Measurements from ENCODE around the gene P2RX6. TPM values are rescaled to one million over a fixed set of nuclear protein-coding genes. Genes with fewer than 3 reads are reported as not detected.

Gene P2RX6
- total and polyA plus RNA-seq, 9 of the 15 experiments (the other 6 are each of a cell fraction or from before 2014, with no cell fraction given) = 0.01 to 3.9 (median 1.5) TPM; not detected in 1

DNA sequence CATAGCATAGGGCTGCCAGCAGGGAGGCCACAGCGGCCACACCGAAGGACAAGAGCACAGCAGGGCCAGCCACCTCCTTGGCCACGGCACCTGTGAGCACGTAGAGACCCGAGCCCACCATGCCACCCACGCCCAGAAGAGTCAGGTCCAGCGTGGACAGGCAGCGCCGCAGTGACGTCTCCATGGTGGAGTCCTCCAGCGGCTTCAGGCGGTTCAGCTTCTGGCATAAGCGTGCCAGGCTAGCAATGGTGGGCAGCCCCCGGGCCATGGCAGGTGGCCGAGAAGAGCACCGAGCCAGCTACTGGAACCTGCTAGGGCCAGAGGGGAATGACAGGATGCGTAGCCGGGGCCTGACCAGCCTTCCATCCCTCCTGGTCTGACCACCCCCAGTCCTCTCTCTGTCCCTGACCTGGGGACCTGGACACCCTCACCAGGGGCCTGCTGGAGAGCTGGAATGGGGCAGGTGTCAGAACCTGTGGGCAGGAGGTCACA, 16.6 kb downstream of the P2RX6 start (continued):
- TF ChIP-seq KAT7 (CRISPR knock-in tag; IDR thresholded peaks at IDR 0.05; ENCODE audit: borderline replicate concordance) (no peak), ZNF324 (CRISPR knock-in tag; IDR thresholded peaks at IDR 0.05) (no peak), WHSC1 (IDR thresholded peaks at IDR 0.05; ENCODE audit: low read length) (no peak), ZNF668 (CRISPR knock-in tag; IDR thresholded peaks at IDR 0.05) (no peak), ZNF766 (CRISPR knock-in tag; conservative IDR thresholded peaks at IDR 0.05) (no peak), EP300 (IDR thresholded peaks at IDR 0.05; ENCODE audit: low read length) (no peak), PCBP1 (IDR thresholded peaks at IDR 0.05; ENCODE audit: low read depth, low read length, poor library complexity, severe bottlenecking) (no peak), TEAD1 (CRISPR knock-in tag; IDR thresholded peaks at IDR 0.05) (peak in 1 of 2 experiments; percentile 52; a peak in 1 of 4 replicates), ASH1L (IDR thresholded peaks at IDR 0.05; ENCODE audit: borderline replicate concordance, low read depth, partially characterized antibody) (no peak), FOXJ3 (CRISPR knock-in tag; IDR thresholded peaks at IDR 0.05) (no peak), CBX8 (IDR thresholded peaks at IDR 0.05; ENCODE audit: borderline replicate concordance, extremely low read depth, low read depth, low read length, poor library complexity, severe bottlenecking) (no peak), HNRNPL (IDR thresholded peaks at IDR 0.05; ENCODE audit: low read depth, low read length) (0 out of 2 replicates have a peak, but pooled peaks have one; percentile 50), SNRNP70 (optimal IDR thresholded peaks at IDR 0.05; ENCODE audit: low read depth, low read length) (no peak), MEF2A (IDR thresholded peaks at IDR 0.05; ENCODE audit: control insufficient read depth, low read depth, low read length) (no peak), BMI1 (IDR thresholded peaks at IDR 0.05; ENCODE audit: low read length) (no peak), ZC3H8 (IDR thresholded peaks at IDR 0.05) (no peak), SMARCB1 (IDR thresholded peaks at IDR 0.05; ENCODE audit: insufficient read length, low read depth) (no peak)
- TF ChIP-seq, protein P1, sequence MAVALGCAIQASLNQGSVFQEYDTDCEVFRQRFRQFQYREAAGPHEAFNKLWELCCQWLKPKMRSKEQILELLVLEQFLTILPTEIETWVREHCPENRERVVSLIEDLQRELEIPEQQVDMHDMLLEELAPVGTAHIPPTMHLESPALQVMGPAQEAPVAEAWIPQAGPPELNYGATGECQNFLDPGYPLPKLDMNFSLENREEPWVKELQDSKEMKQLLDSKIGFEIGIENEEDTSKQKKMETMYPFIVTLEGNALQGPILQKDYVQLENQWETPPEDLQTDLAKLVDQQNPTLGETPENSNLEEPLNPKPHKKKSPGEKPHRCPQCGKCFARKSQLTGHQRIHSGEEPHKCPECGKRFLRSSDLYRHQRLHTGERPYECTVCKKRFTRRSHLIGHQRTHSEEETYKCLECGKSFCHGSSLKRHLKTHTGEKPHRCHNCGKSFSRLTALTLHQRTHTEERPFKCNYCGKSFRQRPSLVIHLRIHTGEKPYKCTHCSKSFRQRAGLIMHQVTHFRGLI (CRISPR knock-in tag; IDR thresholded peaks at IDR 0.05) = no peak
- TF ChIP-seq, protein P2, sequence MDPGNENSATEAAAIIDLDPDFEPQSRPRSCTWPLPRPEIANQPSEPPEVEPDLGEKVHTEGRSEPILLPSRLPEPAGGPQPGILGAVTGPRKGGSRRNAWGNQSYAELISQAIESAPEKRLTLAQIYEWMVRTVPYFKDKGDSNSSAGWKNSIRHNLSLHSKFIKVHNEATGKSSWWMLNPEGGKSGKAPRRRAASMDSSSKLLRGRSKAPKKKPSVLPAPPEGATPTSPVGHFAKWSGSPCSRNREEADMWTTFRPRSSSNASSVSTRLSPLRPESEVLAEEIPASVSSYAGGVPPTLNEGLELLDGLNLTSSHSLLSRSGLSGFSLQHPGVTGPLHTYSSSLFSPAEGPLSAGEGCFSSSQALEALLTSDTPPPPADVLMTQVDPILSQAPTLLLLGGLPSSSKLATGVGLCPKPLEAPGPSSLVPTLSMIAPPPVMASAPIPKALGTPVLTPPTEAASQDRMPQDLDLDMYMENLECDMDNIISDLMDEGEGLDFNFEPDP (CRISPR knock-in tag; IDR thresholded peaks at IDR 0.05) = no peak
- TF ChIP-seq, protein P3, sequence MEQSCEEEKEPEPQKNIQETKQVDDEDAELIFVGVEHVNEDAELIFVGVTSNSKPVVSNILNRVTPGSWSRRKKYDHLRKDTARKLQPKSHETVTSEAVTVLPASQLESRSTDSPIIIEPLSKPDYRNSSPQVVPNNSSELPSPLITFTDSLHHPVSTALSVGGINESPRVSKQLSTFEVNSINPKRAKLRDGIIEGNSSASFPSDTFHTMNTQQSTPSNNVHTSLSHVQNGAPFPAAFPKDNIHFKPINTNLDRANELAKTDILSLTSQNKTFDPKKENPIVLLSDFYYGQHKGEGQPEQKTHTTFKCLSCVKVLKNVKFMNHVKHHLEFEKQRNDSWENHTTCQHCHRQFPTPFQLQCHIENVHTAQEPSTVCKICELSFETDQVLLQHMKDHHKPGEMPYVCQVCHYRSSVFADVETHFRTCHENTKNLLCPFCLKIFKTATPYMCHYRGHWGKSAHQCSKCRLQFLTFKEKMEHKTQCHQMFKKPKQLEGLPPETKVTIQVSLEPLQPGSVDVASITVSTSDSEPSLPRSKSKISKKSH (CRISPR knock-in tag; IDR thresholded peaks at IDR 0.05) = no peak
- TF ChIP-seq, protein P4, sequence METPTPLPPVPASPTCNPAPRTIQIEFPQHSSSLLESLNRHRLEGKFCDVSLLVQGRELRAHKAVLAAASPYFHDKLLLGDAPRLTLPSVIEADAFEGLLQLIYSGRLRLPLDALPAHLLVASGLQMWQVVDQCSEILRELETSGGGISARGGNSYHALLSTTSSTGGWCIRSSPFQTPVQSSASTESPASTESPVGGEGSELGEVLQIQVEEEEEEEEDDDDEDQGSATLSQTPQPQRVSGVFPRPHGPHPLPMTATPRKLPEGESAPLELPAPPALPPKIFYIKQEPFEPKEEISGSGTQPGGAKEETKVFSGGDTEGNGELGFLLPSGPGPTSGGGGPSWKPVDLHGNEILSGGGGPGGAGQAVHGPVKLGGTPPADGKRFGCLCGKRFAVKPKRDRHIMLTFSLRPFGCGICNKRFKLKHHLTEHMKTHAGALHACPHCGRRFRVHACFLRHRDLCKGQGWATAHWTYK (CRISPR knock-in tag; IDR thresholded peaks at IDR 0.05) = 0 out of 2 replicates have a peak, but pooled peaks have one; percentile 1
- TF ChIP-seq, protein P5, sequence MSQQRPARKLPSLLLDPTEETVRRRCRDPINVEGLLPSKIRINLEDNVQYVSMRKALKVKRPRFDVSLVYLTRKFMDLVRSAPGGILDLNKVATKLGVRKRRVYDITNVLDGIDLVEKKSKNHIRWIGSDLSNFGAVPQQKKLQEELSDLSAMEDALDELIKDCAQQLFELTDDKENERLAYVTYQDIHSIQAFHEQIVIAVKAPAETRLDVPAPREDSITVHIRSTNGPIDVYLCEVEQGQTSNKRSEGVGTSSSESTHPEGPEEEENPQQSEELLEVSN (IDR thresholded peaks at IDR 0.05; ENCODE audit: borderline replicate concordance in 1 of 2, extremely low read depth in 1 of 2, insufficient read depth in 1 of 2, insufficient read length in 1 of 2, low read depth in 1 of 2, low read length in 1 of 2, poor library complexity in 1 of 2, severe bottlenecking in 1 of 2) = no peak

Data from K562 (cell line).